Measurements from ENCODE around the gene MRPL10.
"Not testable (repeated sequence)": the region's sequence is repeated elsewhere in the genome, so short reads cannot be mapped to it uniquely, and the experiment has no call there.

GRCh38 chr17:47773649-47774048 lies 57.7 kb downstream of the MRPL10 start:
- TF ChIP-seq CTCF (IDR thresholded peaks at IDR 0.05; ENCODE audit: extremely low read depth in 1 of 2, insufficient read depth in 1 of 2, low read depth in 1 of 2, low read length in 2 of 2); EZH2 (IDR thresholded peaks at IDR 0.05; ENCODE audit: borderline replicate concordance, low read depth, low read length, severe bottlenecking); POLR2AphosphoS5 (IDR thresholded peaks at IDR 0.05; ENCODE audit: insufficient read depth, low read depth, low read length); POLR2A (IDR thresholded peaks at IDR 0.05; ENCODE audit: low read depth, low read length); MYC (IDR thresholded peaks at IDR 0.05; ENCODE audit: low read depth, low read length); GATA2 (IDR thresholded peaks at IDR 0.05; ENCODE audit: insufficient read depth, insufficient read length, low read depth, low read length); FOS (IDR thresholded peaks at IDR 0.05; ENCODE audit: borderline replicate concordance, insufficient read depth, low read length); JUN (IDR thresholded peaks at IDR 0.05; ENCODE audit: borderline replicate concordance, insufficient read depth, insufficient read length, low read depth): not testable (repeated sequence)
- TF ChIP-seq, protein P1, sequence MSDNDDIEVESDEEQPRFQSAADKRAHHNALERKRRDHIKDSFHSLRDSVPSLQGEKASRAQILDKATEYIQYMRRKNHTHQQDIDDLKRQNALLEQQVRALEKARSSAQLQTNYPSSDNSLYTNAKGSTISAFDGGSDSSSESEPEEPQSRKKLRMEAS (IDR thresholded peaks at IDR 0.05; ENCODE audit: insufficient read depth, insufficient read length) = not testable (repeated sequence)
